HG03565 (cell line): ENCODE results near the gene ENTREP1.
"Not testable (repeated sequence)": the region's sequence is repeated elsewhere in the genome, so short reads cannot be mapped to it uniquely, and the experiment has no call there.

Experiments used
- ATAC-seq: cut with Tn5 transposase; IDR thresholded peaks from one replicate; pipeline ENCODE4 v1.9.1; 2021; ENCODE audit warnings: mild to moderate bottlenecking, moderate library complexity; ENCODE audit not compliant: unreplicated experiment

Gene ENTREP1, protein sequence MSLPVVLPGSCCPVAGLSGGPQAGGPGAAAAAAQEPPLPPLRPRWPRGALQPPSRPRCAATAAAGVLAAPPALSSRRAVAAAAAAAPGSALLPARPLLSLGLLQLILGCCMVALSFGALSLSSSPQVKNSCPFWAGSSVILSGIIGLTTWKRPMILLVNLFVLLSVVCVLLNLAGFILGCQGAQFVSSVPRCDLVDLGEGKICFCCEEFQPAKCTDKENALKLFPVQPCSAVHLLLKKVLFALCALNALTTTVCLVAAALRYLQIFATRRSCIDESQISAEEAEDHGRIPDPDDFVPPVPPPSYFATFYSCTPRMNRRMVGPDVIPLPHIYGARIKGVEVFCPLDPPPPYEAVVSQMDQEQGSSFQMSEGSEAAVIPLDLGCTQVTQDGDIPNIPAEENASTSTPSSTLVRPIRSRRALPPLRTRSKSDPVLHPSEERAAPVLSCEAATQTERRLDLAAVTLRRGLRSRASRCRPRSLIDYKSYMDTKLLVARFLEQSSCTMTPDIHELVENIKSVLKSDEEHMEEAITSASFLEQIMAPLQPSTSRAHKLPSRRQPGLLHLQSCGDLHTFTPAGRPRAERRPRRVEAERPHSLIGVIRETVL

GRCh38 chr9:69324549-69325401 is at the start of gene ENTREP1:
TSS of gene ENTREP1 (plus strand) at chr9:69325215. CDS start at chr9:69325310, 95 bp downstream.
- no peak for ATAC-seq

- no peak for ATAC-seq
These were observed 48.2 kb upstream of the ENTREP1 start for GRCh38 chr9:69276775-69277174.

DNA sequence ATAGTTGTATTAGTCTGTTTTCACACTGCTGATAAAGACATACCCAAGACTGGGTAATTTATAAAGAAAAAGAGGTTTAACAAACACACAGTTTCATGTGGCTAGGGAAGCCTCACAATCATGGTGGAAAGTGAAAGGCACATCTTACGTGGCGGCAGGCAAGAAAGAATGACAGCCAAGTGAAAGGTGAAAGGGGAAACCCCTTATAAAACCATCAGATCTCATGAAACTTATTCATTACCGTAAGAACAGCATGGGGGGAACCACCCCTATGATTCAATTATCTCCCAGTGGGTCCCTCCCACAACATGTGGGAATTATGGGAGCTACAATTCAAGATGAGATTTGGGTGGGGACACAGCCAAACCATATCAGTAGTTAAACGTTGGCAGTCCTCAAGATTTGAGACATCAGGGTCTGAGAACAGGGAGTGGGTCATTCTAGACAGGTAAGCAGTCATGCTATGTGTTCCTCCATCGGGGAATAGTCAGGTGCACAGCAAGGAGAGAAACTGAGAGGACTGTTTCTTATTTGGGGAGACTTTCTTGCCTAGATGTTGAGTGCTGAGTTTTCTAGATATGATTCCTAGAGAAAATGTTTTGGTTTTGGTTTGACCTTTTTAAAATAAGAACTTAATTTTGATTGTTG is 45.8 kb upstream of the ENTREP1 start:
- ATAC-seq, result no peak

GRCh38 chr9:69279733-69280132 is 45.3 kb upstream of the ENTREP1 start:
- ATAC-seq, result no peak

DNA sequence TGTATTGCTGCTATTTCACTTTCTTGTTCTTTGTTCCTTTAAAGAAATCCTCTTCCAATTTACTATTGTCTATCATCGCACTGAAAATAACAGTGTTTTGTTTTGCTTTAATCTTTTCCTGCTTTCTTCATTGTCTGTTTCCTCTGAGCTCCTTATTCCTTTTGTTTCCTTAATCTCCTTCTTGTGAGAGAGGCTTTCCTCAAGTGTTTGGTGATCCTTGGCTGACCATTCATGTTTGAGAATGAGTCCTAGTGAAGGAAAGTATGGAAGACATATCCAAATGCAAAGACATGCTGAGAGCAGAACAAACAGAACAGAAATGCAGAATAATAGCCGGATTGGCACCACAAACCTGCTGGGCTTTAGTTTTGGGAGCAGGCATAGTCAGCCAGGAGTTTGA is 42.0 kb upstream of the ENTREP1 start:
- ATAC-seq, result no peak

- no peak for ATAC-seq
These were observed 32.9 kb upstream of the ENTREP1 start for GRCh38 chr9:69292078-69292477.

- ATAC-seq, result no peak
These were observed 31.9 kb upstream of the ENTREP1 start for GRCh38 chr9:69293156-69293555.

- ATAC-seq, result no peak
These were observed 29.0 kb upstream of the ENTREP1 start for GRCh38 chr9:69295872-69296552.

- ATAC-seq, result no peak
These were observed 27.6 kb upstream of the ENTREP1 start for GRCh38 chr9:69297300-69297980.

DNA sequence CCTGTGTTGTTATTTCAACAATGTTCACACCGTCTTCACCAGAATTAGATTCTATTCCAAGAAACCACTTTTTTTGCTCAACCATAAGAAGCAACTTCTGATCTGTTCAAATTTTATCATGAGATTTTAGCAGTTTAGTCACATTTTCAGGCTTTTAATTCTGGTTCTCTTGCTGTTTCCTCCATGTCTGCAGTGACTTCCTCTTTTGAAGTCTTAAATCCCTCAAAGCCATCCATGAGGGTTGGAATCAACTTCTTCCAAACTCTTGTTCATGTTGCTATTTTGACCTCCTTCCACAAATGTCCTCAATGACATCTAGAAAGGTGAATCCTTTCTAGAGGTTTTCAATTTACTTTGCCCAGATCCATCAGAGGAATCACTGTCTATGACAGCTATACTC is 25.7 kb upstream of the ENTREP1 start:
- no peak for ATAC-seq

GRCh38 chr9:69299826-69300225 is 25.2 kb upstream of the ENTREP1 start:
- ATAC-seq, result no peak

- no peak for ATAC-seq
These were observed 21.7 kb upstream of the ENTREP1 start for GRCh38 chr9:69303331-69303730.

GRCh38 chr9:69306895-69307445 is 18.0 kb upstream of the ENTREP1 start:
- not testable (repeated sequence) for ATAC-seq

DNA sequence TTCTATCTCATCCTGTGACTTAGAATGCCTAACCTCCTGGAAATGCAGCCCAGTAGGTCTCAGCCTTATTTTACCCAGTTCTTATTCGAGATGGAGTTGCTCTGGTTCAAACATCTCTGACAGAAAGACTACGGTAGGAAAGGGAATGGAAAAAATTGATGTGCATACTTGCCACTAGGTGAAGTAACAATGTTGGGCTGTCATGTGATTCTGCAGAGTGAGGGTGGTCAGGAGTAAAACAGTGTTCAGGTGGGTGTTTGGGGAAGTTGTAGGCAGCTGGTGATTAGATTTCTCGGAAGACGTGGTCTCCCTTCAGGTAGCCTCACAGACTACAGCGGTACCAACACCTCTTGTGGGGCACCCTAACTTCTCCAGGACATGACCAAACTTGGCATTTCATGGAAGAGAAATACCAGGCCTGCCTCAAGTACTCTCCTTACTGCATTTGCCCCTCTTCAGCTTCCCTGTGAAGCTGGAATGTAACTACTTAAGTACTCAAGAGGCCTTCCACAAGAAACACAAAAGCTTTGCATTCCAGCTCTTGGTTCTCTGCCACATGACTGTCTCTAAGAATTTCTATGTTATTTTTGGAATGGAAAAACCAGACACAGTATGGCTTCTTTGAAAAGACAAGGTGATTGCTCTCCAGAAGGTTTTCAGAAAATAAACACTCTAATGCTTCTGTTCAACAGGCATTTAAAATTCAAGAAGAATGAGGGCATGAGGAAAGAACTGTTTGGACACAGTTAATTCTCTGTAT is 17.4 kb upstream of the ENTREP1 start:
- no peak for ATAC-seq

- no peak for ATAC-seq
These were observed 16.6 kb upstream of the ENTREP1 start for GRCh38 chr9:69308206-69308931.

DNA sequence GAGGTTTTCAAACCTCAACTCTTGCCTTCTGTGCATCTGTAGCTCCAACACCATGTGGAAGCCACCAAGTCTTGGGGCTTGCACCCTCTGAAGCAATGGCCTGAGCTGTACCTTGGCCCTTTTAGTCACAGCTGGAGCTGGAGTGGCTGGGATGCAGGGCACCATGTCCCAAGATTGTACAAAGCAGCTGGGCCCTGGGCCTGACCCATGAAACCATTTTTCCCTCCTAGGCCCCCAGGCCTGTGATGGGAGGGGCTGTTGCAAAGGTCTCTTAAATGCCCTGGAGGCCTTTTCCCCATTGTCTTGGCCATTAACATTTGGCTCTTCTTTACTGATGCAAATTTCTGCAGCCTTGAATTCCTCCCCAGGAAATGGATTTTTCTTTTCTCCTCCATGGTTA is 11.8 kb upstream of the ENTREP1 start:
- ATAC-seq, result no peak

DNA sequence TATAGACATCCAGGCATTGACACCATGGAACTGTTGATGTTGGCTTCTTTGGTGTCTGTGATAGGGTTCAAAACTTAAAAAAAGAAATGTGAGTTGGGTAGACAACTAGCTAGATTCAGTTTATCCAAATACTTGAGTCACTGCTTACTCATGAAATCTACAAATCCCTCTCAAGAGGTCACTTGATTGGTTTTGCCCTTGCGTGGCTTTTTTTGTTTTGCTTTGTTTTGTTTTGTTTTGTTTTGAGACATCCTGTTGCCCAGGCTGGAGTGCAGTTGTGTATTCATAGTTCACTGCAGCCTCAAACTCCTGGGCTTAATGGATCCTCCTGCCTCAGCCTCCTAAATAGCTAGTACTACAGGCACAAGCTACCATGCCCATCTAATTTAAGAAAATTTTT is 10.5 kb upstream of the ENTREP1 start:
- no peak for ATAC-seq

GRCh38 chr9:69317081-69317480 is 7.9 kb upstream of the ENTREP1 start:
- no peak for ATAC-seq
